ENCODE data around the gene TRIM15.

GRCh38 chr6:30158475-30159040 is 4.8 kb upstream of the TRIM15 start:
- TF ChIP-seq CTCF (IDR thresholded peaks at IDR 0.05; ENCODE audit: insufficient read depth, low read length, poor library complexity, severe bottlenecking): no peak
- no peak for TF ChIP-seq EZH2phosphoT487 (conservative IDR thresholded peaks at IDR 0.05; ENCODE audit: low read length)
